Measurements from ENCODE around the gene NOL6.

DNA sequence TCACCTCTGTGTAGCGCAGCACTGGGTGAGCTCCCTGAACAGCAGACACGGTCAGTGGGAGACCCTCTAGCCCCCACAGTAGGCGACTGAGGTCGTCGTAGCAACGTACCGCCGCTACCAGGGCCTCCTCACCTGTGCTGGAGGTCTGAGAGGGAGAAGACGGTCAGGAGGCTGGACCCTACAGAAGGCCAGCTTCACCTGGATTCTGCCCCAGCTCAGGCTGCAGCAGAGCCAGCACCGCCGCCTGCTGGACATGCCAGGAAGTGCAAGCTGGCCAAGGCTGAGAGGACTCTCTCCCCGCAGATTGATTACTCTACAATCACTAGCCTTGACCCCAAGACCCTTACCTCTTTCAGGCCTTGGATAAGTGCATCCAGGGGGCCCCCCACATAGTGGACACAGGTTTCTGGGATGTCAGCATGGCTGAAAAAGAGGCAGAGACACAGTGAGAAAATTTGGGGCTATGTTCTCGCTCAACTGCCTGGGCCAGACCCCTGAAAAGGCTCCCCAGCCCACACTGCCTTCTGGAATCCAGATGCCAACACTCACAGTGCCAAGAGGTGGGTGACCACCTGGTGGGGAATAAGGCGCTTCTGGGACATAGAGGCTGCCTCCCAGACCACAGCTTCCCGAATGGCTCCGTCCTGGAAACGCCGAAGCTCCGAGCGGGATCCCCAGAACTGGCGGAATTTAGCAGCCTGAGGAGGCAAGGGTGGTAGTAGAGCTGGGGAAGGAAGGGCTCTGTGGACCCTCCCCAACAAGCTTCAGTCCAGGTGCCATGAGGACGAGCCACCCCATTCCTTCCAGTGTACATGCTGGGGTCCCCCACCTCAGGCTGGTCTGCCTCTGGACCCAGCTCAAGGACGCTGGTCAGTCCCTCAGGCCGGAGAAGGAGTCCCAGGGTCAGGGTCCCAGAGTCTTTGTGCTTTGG is 6.9 kb downstream of the NOL6 start:
- peak; percentile 94 for TF ChIP-seq RAD21 (CRISPR knock-in tag; IDR thresholded peaks at IDR 0.05)
- TF ChIP-seq HMG20B (CRISPR knock-in tag; conservative IDR thresholded peaks at IDR 0.05), result no peak
- no peak for TF ChIP-seq REPIN1 (CRISPR knock-in tag; IDR thresholded peaks at IDR 0.05; ENCODE audit: borderline replicate concordance, low read depth)
- TF ChIP-seq POLR2A (IDR thresholded peaks at IDR 0.05; ENCODE audit: insufficient read depth in 1 of 2, low read depth in 2 of 2, low read length in 2 of 2), result no peak
- no peak for TF ChIP-seq PRDM15 (CRISPR knock-in tag; IDR thresholded peaks at IDR 0.05)
- TF ChIP-seq IRF1 (CRISPR knock-in tag; IDR thresholded peaks at IDR 0.05; ENCODE audit: low read depth), result no peak
- TF ChIP-seq EP300 (IDR thresholded peaks at IDR 0.05; ENCODE audit: low read depth in 2 of 2, low read length in 2 of 2), result no peak
- no peak for TF ChIP-seq EP300 (CRISPR knock-in tag; IDR thresholded peaks at IDR 0.05; ENCODE audit: borderline replicate concordance)
- no peak for TF ChIP-seq ZNF354B (CRISPR knock-in tag; IDR thresholded peaks at IDR 0.05)
- TF ChIP-seq PBX3 (CRISPR knock-in tag; IDR thresholded peaks at IDR 0.05; ENCODE audit: borderline replicate concordance), result no peak
- no peak for TF ChIP-seq SIN3A (IDR thresholded peaks at IDR 0.05; ENCODE audit: borderline replicate concordance, low read depth, low read length)
- no peak for TF ChIP-seq ZNF792 (CRISPR knock-in tag; IDR thresholded peaks at IDR 0.05)
- no peak for TF ChIP-seq PCBP2 (optimal IDR thresholded peaks at IDR 0.05; ENCODE audit: low read depth, low read length, poor library complexity, severe bottlenecking)
- no peak for TF ChIP-seq RBFOX2 (IDR thresholded peaks at IDR 0.05; ENCODE audit: low read depth, low read length)

All from HepG2 (cell line).